Peyer's patch (tissue), 4 donors: ENCODE data around the gene CNTF. TPM values are rescaled to one million over a fixed set of nuclear protein-coding genes. Genes with fewer than 3 reads are reported as not detected.

Experiments
- DNase-seq, 3 donors: peaks; one replicate each; pipeline ENCODE4 v3.0.0-alpha.2; 2017 to 2019
- H3K27ac ChIP-seq, 4 donors: fragments of 200-600 bp; sonication (generic); one replicate each; pipeline ENCODE4 v1.5.1; 2016 to 2019
- H3K27me3 ChIP-seq, 2 donors: fragments of 200-600 bp; sonication (generic); one replicate each; pipeline ENCODE4 v1.5.1; 2019
- H3K36me3 ChIP-seq, 3 donors: fragments of 200-600 bp; sonication (generic); one replicate each; pipeline ENCODE4 v1.5.1; 2016 to 2019
- H3K4me1 ChIP-seq, 4 donors: fragments of 200-600 bp; sonication (generic); one replicate each; pipeline ENCODE4 v1.5.1; 2016 to 2019
- H3K4me3 ChIP-seq, 4 donors: fragments of 200-600 bp; sonication (generic); 1 replicate in 3 of 4; 2 replicates in 1 of 4; pipeline ENCODE4 v1.5.1; 2016 to 2019; ENCODE audit warnings: mild to moderate bottlenecking in 1 of 4
- H3K9me3 ChIP-seq, 4 donors: fragments of 200-600 bp; sonication (generic); one replicate each; pipeline ENCODE4 v1.5.1; 2016 to 2019; ENCODE audit warnings: mild to moderate bottlenecking in 1 of 4
- POLR2A ChIP-seq, 2 donors: fragments of 450-650 bp; IDR thresholded peaks; one replicate each; pipeline ENCODE4 v1.5.1; 2017; ENCODE audit warnings: antibody characterized with exemption in 2 of 2, mild to moderate bottlenecking in 2 of 2, moderate library complexity in 2 of 2
- total RNA-seq, 4 donors: library from RNA; depleted of rRNA; stranded (reverse); fragments of >200 nt; gene quantifications; one replicate each; pipeline ENCODE4 v1.1.0, GENCODE V29; 2016
- TF ChIP-seq, protein P1 (sequence below), 6 experiments: fragments of 450-650 bp in 4 of 6; fragments of 200-600 bp in 2 of 6; sonication (generic) in 1 of 6; IDR thresholded peaks; one replicate each; pipeline ENCODE4 v1.5.1; 2017 to 2019; ENCODE audit warnings: antibody characterized with exemption in 6 of 6, mild to moderate bottlenecking in 3 of 6, moderate library complexity in 1 of 6

CNTF gene
- total RNA-seq, 4 donors from 2014 or later: 3.5 to 6.8 (median 5.3) TPM; not detected in 1

DNA sequence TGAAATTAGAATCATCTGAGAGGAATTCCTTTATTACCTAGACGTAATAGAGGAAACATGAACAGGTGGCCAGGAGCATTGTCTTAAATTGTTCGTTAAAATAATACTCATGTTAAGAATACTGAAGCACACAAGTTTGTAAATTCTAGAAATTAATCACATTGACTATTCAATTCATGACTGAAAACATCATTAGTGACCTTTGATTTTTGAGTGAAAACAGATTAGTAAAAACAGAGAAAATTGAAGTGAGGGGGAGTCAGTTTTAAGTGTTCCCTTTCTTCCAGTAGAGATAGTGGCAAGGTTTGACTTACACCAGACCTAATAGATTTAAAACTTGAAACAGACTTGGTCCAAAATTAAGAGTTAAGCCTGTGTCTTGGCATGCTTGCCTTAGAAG, 42.2 kb upstream of the CNTF start:
- H3K4me3 ChIP-seq: peak overlapping the region; percentile 2 to 93 (median 90)
- DNase-seq: no peak
- H3K27me3 ChIP-seq: no peaks in the 10 kb centered on the region
- peak overlapping the region in 2 of 4 donors; percentile 100 for H3K27ac ChIP-seq
- no peaks in the 10 kb centered on the region for H3K9me3 ChIP-seq
- H3K36me3 ChIP-seq: peaks cover 0 to under 1% (median 0%) of the 10 kb centered on the region in 3 donors
- TF ChIP-seq, protein P1, sequence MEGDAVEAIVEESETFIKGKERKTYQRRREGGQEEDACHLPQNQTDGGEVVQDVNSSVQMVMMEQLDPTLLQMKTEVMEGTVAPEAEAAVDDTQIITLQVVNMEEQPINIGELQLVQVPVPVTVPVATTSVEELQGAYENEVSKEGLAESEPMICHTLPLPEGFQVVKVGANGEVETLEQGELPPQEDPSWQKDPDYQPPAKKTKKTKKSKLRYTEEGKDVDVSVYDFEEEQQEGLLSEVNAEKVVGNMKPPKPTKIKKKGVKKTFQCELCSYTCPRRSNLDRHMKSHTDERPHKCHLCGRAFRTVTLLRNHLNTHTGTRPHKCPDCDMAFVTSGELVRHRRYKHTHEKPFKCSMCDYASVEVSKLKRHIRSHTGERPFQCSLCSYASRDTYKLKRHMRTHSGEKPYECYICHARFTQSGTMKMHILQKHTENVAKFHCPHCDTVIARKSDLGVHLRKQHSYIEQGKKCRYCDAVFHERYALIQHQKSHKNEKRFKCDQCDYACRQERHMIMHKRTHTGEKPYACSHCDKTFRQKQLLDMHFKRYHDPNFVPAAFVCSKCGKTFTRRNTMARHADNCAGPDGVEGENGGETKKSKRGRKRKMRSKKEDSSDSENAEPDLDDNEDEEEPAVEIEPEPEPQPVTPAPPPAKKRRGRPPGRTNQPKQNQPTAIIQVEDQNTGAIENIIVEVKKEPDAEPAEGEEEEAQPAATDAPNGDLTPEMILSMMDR (IDR thresholded peaks at IDR 0.05): no peak
- no peak for TF ChIP-seq POLR2A (IDR thresholded peaks at IDR 0.05)
- peaks cover 0 to 58% (median 13%) of the 10 kb centered on the region in 4 donors for H3K4me1 ChIP-seq

DNA sequence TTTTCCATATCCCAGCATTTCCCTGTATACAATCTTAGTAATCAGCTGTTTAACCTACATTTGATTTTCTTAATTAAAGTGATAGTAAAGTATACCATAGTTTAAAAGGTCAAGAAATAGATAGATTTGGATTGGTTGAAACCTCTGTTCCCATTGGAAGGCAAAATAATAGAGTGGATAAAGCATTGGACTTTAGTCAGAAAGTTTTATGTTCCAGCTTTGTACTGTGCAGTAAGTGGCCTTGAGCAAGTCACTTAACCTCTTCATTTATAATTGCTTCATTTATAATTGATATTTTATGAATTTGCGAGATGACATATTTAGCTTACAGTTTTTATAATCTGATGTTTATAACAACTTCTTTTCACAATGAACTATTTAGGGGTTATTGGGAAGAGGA, 40.0 kb upstream of the CNTF start:
- Histone ChIP-seq H3K27me3 (no peaks in the 10 kb centered on the region), H3K27ac (no peak overlapping the region), H3K4me1 (peaks cover 0 to 38% (median 4%) of the 10 kb centered on the region in 4 donors), H3K9me3 (no peaks in the 10 kb centered on the region), H3K4me3 (no peak overlapping the region), H3K36me3 (peaks cover 0 to 10% (median 0%) of the 10 kb centered on the region in 3 donors)
- TF ChIP-seq, protein P1 (IDR thresholded peaks at IDR 0.05): no peak
- TF ChIP-seq POLR2A (IDR thresholded peaks at IDR 0.05): no peak
- DNase-seq: no peak

DNA sequence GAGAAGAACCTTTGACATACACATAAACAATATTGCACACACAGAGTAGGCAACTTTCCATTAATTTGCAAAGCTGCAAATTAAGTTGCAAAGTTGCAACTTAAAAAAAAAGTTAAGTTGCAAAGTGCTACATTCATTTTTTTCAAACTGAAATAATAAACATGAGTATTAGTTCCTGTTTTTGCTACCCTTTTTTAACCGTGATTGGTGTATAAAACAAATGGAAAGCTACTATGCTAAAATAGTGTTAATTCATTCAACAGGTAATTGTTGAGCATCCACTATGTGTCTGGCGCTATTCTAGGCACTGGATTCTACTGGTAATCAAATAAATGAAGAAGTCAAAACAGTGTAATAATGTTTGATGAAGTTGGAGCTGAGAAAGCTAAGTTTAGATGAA, 35.5 kb upstream of the CNTF start:
- Histone ChIP-seq H3K27ac (no peak overlapping the region), H3K27me3 (no peaks in the 10 kb centered on the region), H3K4me1 (peaks cover 0 to 20% (median 0%) of the 10 kb centered on the region in 4 donors), H3K36me3 (peaks cover 0 to 10% (median 0%) of the 10 kb centered on the region in 3 donors), H3K9me3 (no peaks in the 10 kb centered on the region), H3K4me3 (no peak overlapping the region)
- TF ChIP-seq POLR2A (IDR thresholded peaks at IDR 0.05): no peak
- TF ChIP-seq, protein P1 (IDR thresholded peaks at IDR 0.05): no peak
- DNase-seq: no peak

DNA sequence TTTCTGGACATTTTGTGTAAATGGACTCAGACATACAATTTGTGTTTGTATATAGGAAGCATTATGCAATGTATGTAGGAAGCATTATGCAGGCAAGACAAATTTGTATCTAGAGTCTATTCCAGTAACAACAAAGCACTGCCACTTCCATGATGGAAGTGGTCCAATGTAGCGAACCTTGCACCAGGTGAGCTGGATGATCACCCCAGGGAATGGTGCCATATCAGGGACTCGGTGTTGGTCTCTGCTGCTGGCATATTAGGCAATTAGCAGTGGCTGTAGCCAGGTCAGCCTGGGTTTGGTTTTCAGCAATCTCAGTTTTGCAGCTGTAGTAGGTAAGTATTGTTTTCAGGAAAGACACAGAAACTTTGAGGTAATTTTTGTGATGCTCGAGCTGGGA, 30.8 kb upstream of the CNTF start:
- Histone ChIP-seq H3K27ac (no peak overlapping the region), H3K36me3 (no peaks in the 10 kb centered on the region), H3K4me3 (no peak overlapping the region), H3K4me1 (peaks cover 0 to 38% (median 0%) of the 10 kb centered on the region in 4 donors), H3K27me3 (no peaks in the 10 kb centered on the region), H3K9me3 (no peaks in the 10 kb centered on the region)
- TF ChIP-seq POLR2A (IDR thresholded peaks at IDR 0.05): no peak
- TF ChIP-seq, protein P1 (IDR thresholded peaks at IDR 0.05): no peak
- DNase-seq: no peak

DNA sequence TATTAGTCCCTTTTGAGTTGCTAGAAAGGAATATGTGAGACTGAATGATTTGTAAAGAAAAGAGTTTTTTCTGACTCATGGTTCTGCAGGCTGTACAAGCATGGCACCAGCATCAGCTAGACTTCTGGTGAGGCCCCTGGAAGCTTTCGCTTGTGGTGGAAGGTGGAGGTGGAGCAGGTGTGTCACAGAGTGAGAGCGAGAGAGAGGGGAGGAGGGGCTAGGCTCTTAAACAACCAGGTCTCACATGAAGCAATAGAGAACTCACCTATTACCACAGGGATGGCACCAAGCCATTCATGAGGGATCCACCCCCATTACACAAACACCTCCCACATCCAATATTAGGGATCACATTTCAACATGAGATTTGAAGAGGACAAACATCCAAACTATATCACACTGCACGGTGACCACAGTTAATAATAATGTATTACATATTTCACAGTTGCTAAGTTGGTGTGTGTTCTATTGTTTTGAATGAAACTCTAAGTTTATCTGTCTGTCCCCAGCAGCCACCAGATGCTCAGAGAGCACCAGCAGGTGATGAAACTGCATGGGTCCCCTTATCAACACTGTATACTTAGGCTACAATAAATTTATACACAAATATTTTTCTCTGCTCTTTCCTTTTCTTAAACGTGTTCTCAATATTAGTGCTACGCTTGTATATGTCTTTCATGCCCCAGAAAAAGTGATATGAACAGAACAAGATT, 29.5 kb upstream of the CNTF start:
- TF ChIP-seq, protein P1 (IDR thresholded peaks at IDR 0.05): no peak
- Histone ChIP-seq H3K4me3 (no peak overlapping the region), H3K27ac (peak overlapping the region in 1 of 4 donors; percentile 39), H3K27me3 (no peaks in the 10 kb centered on the region), H3K4me1 (peaks cover 0 to 51% (median 0%) of the 10 kb centered on the region in 4 donors), H3K36me3 (no peaks in the 10 kb centered on the region), H3K9me3 (no peaks in the 10 kb centered on the region)
- DNase-seq: peak in 1 of 3 donors; percentile 65
